ENCODE measurements around the gene ANTXR1. TPM values are rescaled to one million over a fixed set of nuclear protein-coding genes. Genes with fewer than 3 reads are reported as not detected.

The ANTXR1 gene
- total RNA-seq, 1 experiment from 2014 or later: 37.3 TPM

DNA sequence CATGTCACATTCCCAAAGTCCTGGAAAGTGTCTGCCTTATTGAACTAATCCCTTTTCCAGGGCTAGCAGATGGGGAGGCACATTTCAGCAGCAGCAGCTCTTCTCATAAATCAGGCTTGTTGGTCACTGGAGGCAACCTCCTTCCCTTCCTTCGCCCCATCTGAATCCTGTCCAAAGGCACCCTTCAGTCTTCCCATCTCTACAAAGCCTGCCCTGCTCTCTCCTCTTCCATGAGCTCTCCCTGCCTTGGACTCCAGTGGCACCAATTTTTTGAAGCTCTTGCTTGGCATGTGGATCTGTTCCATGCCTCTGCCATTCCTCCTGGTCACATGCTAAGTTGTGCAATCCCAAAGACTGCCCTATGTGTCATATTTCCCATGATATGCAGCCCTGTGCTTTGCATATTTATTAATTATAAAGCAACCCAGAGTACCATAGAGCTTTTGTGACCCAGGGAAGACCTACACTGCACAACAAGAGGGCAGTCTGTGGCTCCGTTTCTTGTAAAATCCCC, 70.3 kb downstream of the ANTXR1 start:
- Histone ChIP-seq H3K79me1 (ENCODE audit: insufficient read depth, low read depth, low read length, poor library complexity, severe bottlenecking) (no peaks in the 10 kb centered on the region), H3K56ac (ENCODE audit: insufficient read length, low read depth, low read length) (no peak overlapping the region), H3K4me1 (ENCODE audit: insufficient read depth, low read length) (no peaks in the 10 kb centered on the region), H3K23me2 (ENCODE audit: insufficient read length, low read depth, low read length, poor library complexity, severe bottlenecking) (no peaks in the 10 kb centered on the region), H3K18ac (ENCODE audit: insufficient read length, low read depth, low read length) (no peak overlapping the region), H3K4me2 (ENCODE audit: insufficient read depth, insufficient read length, low read length) (no peak overlapping the region), H2AFZ (ENCODE audit: low read length) (no peak overlapping the region), H2BK120ac (ENCODE audit: low read depth, low read length, poor library complexity, severe bottlenecking) (no peak overlapping the region), H4K20me1 (ENCODE audit: control insufficient read depth, insufficient read depth, insufficient read length) (no peaks in the 10 kb centered on the region), H3K23ac (ENCODE audit: insufficient read length, low read depth, low read length) (no peak overlapping the region), H3K4ac (ENCODE audit: low read depth, low read length) (no peak overlapping the region), H2AK5ac (ENCODE audit: insufficient read length, low read length) (no peak overlapping the region), H4K91ac (ENCODE audit: insufficient read length, low read depth, low read length) (no peak overlapping the region), H3K79me2 (ENCODE audit: insufficient read depth, low read length) (no peaks in the 10 kb centered on the region), H3K27me3 (ENCODE audit: insufficient read depth, low read length) (no peaks in the 10 kb centered on the region; the same call in 1 of the 2 replicates), H4K5ac (ENCODE audit: insufficient read length, low read depth, low read length) (no peak overlapping the region), H2BK15ac (ENCODE audit: low read depth, low read length) (no peak overlapping the region), H4K8ac (replicated peaks; ENCODE audit: insufficient read length, low read depth, low read length) (no peak overlapping the region), H2BK5ac (ENCODE audit: insufficient read length, low read length) (no peak overlapping the region), H3K14ac (ENCODE audit: insufficient read depth, low read length) (no peak overlapping the region), H3K27ac (ENCODE audit: insufficient read length, low read depth, low read length) (no peak overlapping the region), H3K9me3 (ENCODE audit: control insufficient read depth, low read depth, low read length) (no peaks in the 10 kb centered on the region), H2BK20ac (ENCODE audit: low read depth, low read length, poor library complexity, severe bottlenecking) (no peak overlapping the region), H3T11ph (ENCODE audit: low read length) (no peak overlapping the region), H3K9ac (ENCODE audit: extremely low read depth, insufficient read length, low read length) (no peak overlapping the region), H2BK12ac (ENCODE audit: insufficient read length, low read depth, low read length) (no peak overlapping the region)
- H3K4me1 Mint-ChIP-seq: peaks cover 4% of the 10 kb centered on the region in 2 experiments; a peak in 2 of 4 replicates
- no peak for DNase-seq
- no CpG with 5 or more reads among the region's 2 CpGs for WGBS (ENCODE audit: extremely low coverage, insufficient read length, low lambda C conversion rate)
- TF ChIP-seq, protein P1, sequence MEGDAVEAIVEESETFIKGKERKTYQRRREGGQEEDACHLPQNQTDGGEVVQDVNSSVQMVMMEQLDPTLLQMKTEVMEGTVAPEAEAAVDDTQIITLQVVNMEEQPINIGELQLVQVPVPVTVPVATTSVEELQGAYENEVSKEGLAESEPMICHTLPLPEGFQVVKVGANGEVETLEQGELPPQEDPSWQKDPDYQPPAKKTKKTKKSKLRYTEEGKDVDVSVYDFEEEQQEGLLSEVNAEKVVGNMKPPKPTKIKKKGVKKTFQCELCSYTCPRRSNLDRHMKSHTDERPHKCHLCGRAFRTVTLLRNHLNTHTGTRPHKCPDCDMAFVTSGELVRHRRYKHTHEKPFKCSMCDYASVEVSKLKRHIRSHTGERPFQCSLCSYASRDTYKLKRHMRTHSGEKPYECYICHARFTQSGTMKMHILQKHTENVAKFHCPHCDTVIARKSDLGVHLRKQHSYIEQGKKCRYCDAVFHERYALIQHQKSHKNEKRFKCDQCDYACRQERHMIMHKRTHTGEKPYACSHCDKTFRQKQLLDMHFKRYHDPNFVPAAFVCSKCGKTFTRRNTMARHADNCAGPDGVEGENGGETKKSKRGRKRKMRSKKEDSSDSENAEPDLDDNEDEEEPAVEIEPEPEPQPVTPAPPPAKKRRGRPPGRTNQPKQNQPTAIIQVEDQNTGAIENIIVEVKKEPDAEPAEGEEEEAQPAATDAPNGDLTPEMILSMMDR (conservative IDR thresholded peaks at IDR 0.05): no peak
- H3K4me3 Mint-ChIP-seq: no peak overlapping the region
- H3K27me3 Mint-ChIP-seq (ENCODE audit: low read depth): no peaks in the 10 kb centered on the region
- H3K36me3 Mint-ChIP-seq (ENCODE audit: insufficient read depth in 1 of 3, low read depth in 3 of 3): peaks cover 9 to 26% (median 15%) of the 10 kb centered on the region in 3 experiments; a peak in 6 of 7 replicates
- no peaks in the 10 kb centered on the region for H3K9me3 Mint-ChIP-seq
- peak overlapping the region in 2 of 3 experiments; percentile 44 to 83; a peak in 2 of 7 replicates for H3K27ac Mint-ChIP-seq
